ENCODE data around the gene FAM32A. TPM values are rescaled to one million over a fixed set of nuclear protein-coding genes. Genes with fewer than 3 reads are reported as not detected.
A peak's percentile ranks its signal among the peaks of the same experiment; 100 is the strongest.

The FAM32A gene
- total RNA-seq, 1 donor from 2014 or later, result 90.1 TPM

DNA sequence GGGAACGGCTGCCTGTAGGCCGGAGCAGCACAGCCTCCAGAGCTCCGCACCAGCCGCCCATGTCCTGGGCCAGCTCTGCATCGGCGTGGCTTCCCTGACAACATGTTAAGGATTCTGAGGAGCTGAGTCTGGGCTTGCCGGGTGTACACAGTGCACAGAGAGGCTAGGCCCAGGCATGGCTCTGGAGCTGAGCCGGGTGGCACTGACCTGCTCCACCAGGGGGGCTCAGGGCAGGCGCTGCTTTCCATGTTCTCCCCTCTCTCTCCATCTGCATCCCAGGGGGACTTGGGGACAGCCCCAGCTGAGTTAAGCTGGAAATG is 44.1 kb downstream of the FAM32A start:
- H3K27ac Mint-ChIP-seq (ENCODE audit: unreplicated experiment), result no peak overlapping the region
- TF ChIP-seq, protein P1, sequence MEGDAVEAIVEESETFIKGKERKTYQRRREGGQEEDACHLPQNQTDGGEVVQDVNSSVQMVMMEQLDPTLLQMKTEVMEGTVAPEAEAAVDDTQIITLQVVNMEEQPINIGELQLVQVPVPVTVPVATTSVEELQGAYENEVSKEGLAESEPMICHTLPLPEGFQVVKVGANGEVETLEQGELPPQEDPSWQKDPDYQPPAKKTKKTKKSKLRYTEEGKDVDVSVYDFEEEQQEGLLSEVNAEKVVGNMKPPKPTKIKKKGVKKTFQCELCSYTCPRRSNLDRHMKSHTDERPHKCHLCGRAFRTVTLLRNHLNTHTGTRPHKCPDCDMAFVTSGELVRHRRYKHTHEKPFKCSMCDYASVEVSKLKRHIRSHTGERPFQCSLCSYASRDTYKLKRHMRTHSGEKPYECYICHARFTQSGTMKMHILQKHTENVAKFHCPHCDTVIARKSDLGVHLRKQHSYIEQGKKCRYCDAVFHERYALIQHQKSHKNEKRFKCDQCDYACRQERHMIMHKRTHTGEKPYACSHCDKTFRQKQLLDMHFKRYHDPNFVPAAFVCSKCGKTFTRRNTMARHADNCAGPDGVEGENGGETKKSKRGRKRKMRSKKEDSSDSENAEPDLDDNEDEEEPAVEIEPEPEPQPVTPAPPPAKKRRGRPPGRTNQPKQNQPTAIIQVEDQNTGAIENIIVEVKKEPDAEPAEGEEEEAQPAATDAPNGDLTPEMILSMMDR (IDR thresholded peaks at IDR 0.05; ENCODE audit: unreplicated experiment), result no peak
- no peaks in the 10 kb centered on the region for H3K9me3 Mint-ChIP-seq (ENCODE audit: unreplicated experiment)
- H3K27me3 Mint-ChIP-seq (ENCODE audit: unreplicated experiment), result peaks cover 8% of the 10 kb centered on the region
- peaks cover 25% of the 10 kb centered on the region for H3K36me3 Mint-ChIP-seq (ENCODE audit: low read depth, unreplicated experiment)
- H3K4me3 Mint-ChIP-seq (ENCODE audit: unreplicated experiment), result peak overlapping the region; percentile 75
- H3K4me1 Mint-ChIP-seq (ENCODE audit: unreplicated experiment), result no peaks in the 10 kb centered on the region
- no peak for DNase-seq (ENCODE audit: low spot score)

DNA sequence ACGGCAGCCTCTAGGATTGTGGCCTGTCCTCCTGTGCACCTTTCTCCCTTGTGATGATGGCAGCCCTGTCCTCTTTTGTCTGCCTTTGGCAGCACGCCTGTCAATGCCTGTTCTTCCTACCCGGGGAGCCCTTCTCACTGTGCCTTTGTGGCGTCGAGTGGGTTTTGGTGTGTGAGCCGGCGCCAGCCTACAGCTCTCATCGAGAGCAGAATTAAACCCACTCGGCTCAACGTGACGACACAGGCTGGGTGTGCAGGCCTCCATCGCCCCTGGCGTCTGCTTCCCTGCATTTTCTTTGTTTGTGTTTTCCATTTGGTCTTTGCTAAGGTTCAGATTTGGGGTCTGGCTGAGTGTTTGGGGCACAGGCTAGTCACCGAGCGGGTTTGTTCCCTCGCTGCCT is 46.9 kb downstream of the FAM32A start:
- TF ChIP-seq, protein P1 (IDR thresholded peaks at IDR 0.05; ENCODE audit: unreplicated experiment), result no peak
- DNase-seq (ENCODE audit: low spot score), result no peak
- peaks cover 15% of the 10 kb centered on the region for H3K27me3 Mint-ChIP-seq (ENCODE audit: unreplicated experiment)
- H3K36me3 Mint-ChIP-seq (ENCODE audit: low read depth, unreplicated experiment), result peaks cover 39% of the 10 kb centered on the region
- H3K27ac Mint-ChIP-seq (ENCODE audit: unreplicated experiment), result no peak overlapping the region
- no peak overlapping the region for H3K4me3 Mint-ChIP-seq (ENCODE audit: unreplicated experiment)
- H3K9me3 Mint-ChIP-seq (ENCODE audit: unreplicated experiment), result no peaks in the 10 kb centered on the region
- H3K4me1 Mint-ChIP-seq (ENCODE audit: unreplicated experiment), result peaks cover 12% of the 10 kb centered on the region

DNA sequence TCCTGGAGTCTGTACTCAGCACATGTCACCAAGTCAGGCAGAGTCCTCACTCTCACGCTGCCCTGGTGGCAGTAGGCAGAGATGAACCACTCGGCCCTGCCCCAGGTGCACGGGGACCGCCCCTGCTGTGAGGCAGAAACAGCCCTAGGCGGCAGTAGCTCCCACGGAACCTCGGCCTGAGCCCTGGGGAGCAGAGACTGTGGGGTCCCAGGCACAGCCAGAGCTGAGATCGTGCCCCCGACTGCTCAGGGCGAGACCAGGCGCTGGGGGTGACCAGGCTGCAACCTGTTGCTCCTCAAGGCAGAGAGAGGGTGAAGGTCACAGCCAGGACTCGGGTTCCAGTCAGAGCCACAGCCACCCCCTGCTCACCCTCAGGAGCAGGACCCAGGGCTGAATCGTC is 47.4 kb downstream of the FAM32A start:
- DNase-seq (ENCODE audit: low spot score), result no peak
- Mint-ChIP-seq H3K27ac (ENCODE audit: unreplicated experiment) (no peak overlapping the region), H3K27me3 (ENCODE audit: unreplicated experiment) (peaks cover 15% of the 10 kb centered on the region), H3K4me1 (ENCODE audit: unreplicated experiment) (peaks cover 12% of the 10 kb centered on the region), H3K36me3 (ENCODE audit: low read depth, unreplicated experiment) (peaks cover 39% of the 10 kb centered on the region), H3K9me3 (ENCODE audit: unreplicated experiment) (no peaks in the 10 kb centered on the region), H3K4me3 (ENCODE audit: unreplicated experiment) (no peak overlapping the region)
- TF ChIP-seq, protein P1 (IDR thresholded peaks at IDR 0.05; ENCODE audit: unreplicated experiment), result no peak

DNA sequence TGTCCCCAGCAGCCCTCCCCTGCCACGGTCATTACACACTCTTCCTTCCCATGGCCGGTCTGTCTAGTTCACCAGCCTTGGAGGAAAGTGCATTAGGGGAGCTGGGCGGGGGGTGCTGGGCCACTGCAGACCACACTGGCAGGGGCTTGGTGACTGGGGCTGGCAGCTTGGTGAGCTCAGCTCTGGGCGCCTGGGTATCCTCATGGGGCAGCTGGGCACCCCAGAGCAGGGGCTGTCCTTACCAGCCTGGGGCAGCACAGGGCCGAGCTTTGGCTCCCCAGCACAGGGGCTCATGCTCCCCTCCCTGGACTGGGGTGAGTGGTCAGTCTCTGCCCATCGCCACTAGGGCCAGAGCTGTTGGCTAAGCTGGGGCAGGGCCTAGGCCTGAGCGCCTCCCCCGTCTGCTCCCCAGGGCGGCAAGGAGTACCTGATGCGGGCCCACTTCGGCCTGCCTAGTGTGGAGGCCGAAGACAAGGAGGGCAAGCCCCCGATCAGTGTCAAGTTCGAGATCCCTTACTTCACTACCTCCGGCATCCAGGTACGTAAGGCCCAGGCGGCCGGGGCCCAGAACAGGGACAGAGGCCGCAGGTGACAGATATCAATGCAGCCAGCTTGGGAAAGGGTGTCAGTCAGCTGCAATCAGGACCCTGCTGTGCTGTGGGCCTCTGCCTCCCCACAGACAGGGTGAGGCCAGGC is 48.0 kb downstream of the FAM32A start:
- DNase-seq (ENCODE audit: low spot score), result no peak
- H3K27ac Mint-ChIP-seq (ENCODE audit: unreplicated experiment), result no peak overlapping the region
- no peaks in the 10 kb centered on the region for H3K9me3 Mint-ChIP-seq (ENCODE audit: unreplicated experiment)
- peaks cover 39% of the 10 kb centered on the region for H3K36me3 Mint-ChIP-seq (ENCODE audit: low read depth, unreplicated experiment)
- H3K4me3 Mint-ChIP-seq (ENCODE audit: unreplicated experiment), result no peak overlapping the region
- TF ChIP-seq, protein P1 (IDR thresholded peaks at IDR 0.05; ENCODE audit: unreplicated experiment), result no peak
- peaks cover 15% of the 10 kb centered on the region for H3K4me1 Mint-ChIP-seq (ENCODE audit: unreplicated experiment)
- H3K27me3 Mint-ChIP-seq (ENCODE audit: unreplicated experiment), result peaks cover 15% of the 10 kb centered on the region

DNA sequence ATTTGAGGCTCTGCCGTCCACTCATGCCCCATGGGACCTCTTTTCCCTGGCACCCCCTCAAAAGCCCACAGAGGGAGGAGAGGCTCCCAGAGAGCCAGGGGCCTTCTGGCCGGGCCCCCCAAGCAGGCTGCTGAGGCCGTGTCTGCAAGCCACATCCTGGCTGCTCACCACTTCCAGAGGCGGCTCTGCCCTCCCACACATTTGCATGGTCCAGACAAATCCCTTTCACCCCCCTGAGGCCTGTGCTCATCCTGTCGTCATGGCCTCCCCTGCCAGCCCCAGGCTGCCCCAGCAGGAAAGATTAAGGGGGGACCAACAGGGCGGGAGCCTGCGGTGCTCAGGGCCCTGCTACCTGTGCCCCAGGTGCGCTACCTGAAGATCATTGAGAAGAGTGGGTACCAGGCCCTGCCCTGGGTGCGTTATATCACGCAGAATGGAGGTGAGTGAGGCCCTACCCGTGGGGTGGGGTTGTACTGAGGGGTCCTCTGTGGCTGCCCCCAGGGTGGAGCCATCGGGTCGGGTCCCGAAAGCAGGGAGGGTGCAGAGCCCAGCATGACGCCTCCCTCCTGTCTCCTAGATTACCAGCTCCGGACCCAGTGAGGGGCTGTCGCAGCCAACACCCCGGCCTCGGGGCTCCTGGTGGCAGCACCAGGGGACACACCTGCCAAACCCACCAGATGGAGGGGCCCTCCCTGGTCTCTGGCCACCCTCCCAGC is 48.8 kb downstream of the FAM32A start:
- TF ChIP-seq, protein P1 (IDR thresholded peaks at IDR 0.05; ENCODE audit: unreplicated experiment), result no peak
- no peaks in the 10 kb centered on the region for H3K9me3 Mint-ChIP-seq (ENCODE audit: unreplicated experiment)
- peaks cover 21% of the 10 kb centered on the region for H3K4me1 Mint-ChIP-seq (ENCODE audit: unreplicated experiment)
- no peak overlapping the region for H3K27ac Mint-ChIP-seq (ENCODE audit: unreplicated experiment)
- H3K4me3 Mint-ChIP-seq (ENCODE audit: unreplicated experiment), result no peak overlapping the region
- H3K36me3 Mint-ChIP-seq (ENCODE audit: low read depth, unreplicated experiment), result peaks cover 39% of the 10 kb centered on the region
- peaks cover 15% of the 10 kb centered on the region for H3K27me3 Mint-ChIP-seq (ENCODE audit: unreplicated experiment)
- no peak for DNase-seq (ENCODE audit: low spot score)
